ENCODE measurements around the gene DUSP22. TPM values are rescaled to one million over a fixed set of nuclear protein-coding genes. Genes with fewer than 3 reads are reported as not detected.
"Not testable (repeated sequence)": the region's sequence is repeated elsewhere in the genome, so short reads cannot be mapped to it uniquely, and the experiment has no call there.

DUSP22 gene
- total RNA-seq, 1 donor from 2014 or later, result 23.7 TPM

GRCh38 chr6:325161-325860 lies 33.0 kb downstream of the DUSP22 start:
- not testable (repeated sequence) for DNase-seq

- not testable (repeated sequence) for DNase-seq
Measured at GRCh38 chr6:326066-326465, 33.8 kb downstream of the DUSP22 start.

- DNase-seq, result no peak
Measured at GRCh38 chr6:326896-327537, 34.7 kb downstream of the DUSP22 start.

GRCh38 chr6:327538-328116 lies 35.3 kb downstream of the DUSP22 start:
- no peak for DNase-seq

- no peak for DNase-seq
Measured at GRCh38 chr6:328136-328670, 35.9 kb downstream of the DUSP22 start.

GRCh38 chr6:328924-329323 lies 36.6 kb downstream of the DUSP22 start:
- no peak for DNase-seq

GRCh38 chr6:329888-330691 lies 37.8 kb downstream of the DUSP22 start:
- DNase-seq, result no peak

- no peak for DNase-seq
Measured at GRCh38 chr6:330948-331347, 38.7 kb downstream of the DUSP22 start.

GRCh38 chr6:331622-332521 lies 39.6 kb downstream of the DUSP22 start:
- DNase-seq, result no peak

GRCh38 chr6:332671-333070 lies 40.4 kb downstream of the DUSP22 start:
- no peak for DNase-seq

- DNase-seq, result no peak
Measured at GRCh38 chr6:333379-334002, 41.2 kb downstream of the DUSP22 start.

GRCh38 chr6:334536-335510 lies 42.5 kb downstream of the DUSP22 start:
- DNase-seq, result no peak

GRCh38 chr6:335572-335971 lies 43.3 kb downstream of the DUSP22 start:
- DNase-seq, result no peak

GRCh38 chr6:336159-337114 lies 44.1 kb downstream of the DUSP22 start:
- no peak for DNase-seq

GRCh38 chr6:337805-338368 lies 45.6 kb downstream of the DUSP22 start:
- DNase-seq, result no peak

- DNase-seq, result no peak
Measured at GRCh38 chr6:338815-339262, 46.6 kb downstream of the DUSP22 start.

- no peak for DNase-seq
Measured at GRCh38 chr6:339480-339879, 47.2 kb downstream of the DUSP22 start.
